ENCODE results near the gene TCAP.
A peak's percentile ranks its signal among the peaks of the same experiment; 100 is the strongest.

The TCAP gene

DNA sequence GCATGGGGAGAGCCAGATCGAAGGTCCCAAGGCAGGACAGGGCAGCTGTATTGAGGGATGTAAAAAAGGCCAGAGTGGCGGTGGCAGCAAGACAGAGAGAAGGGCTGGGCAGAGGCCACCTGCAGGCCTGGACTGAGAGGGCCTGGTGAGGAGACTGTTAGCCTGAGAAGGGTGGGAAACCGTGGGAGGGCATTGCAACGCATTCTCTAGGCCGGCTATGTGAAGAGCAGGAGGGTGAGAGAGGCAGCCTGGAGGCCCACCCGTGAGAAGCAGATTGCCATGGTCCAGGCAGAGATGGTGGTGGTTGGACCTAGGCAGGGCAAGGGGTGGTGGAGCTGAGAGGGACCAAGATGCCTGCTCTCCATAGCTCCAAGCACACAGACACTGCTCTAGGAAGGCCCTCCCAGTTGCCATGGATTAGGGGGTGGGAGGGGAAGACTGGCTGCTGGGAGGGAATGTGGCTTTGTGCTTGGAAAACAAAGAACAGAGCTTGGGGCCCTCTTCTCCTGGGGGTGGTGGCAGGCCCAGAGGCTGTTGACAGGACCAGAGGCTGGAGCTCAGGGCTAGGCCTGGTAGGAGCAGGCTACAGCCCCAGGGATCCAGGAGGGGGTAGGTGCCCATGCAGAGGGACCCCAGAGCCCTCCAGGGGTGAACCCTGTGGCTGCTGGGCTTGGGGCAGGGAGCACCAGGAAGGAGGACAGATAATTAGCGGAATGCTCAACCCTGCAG is 12.4 kb upstream of the TCAP start:
- no peak overlapping the region for H3K27ac ChIP-seq (ENCODE audit: low read depth, low read length)
- peaks cover 4% of the 10 kb centered on the region; the same call in 1 of the 2 replicates for H3K36me3 ChIP-seq (ENCODE audit: control insufficient read depth, low read length)
- peaks cover 11% of the 10 kb centered on the region for H3K79me2 ChIP-seq (ENCODE audit: control insufficient read depth, low read length)
- H3K27me3 ChIP-seq (ENCODE audit: control insufficient read depth, low read length), result no peaks in the 10 kb centered on the region
- no peak overlapping the region for H3K4me3 ChIP-seq (ENCODE audit: low read length)
- no peak overlapping the region for H3K4me2 ChIP-seq (ENCODE audit: low read length)
- H4K20me1 ChIP-seq (ENCODE audit: control insufficient read depth, insufficient read depth, low read depth, low read length), result no peaks in the 10 kb centered on the region
- no peaks in the 10 kb centered on the region; the same call in 1 of the 2 replicates for H3K4me1 ChIP-seq (ENCODE audit: control insufficient read depth, low read length)
- H3F3A ChIP-seq (ENCODE audit: control insufficient read depth, insufficient read depth), result no peaks in the 10 kb centered on the region
- no peaks in the 10 kb centered on the region for H3K9me2 ChIP-seq (replicated peaks; ENCODE audit: control insufficient read depth, low read length)
- no peaks in the 10 kb centered on the region for H3K9me3 ChIP-seq (ENCODE audit: control insufficient read depth, insufficient read depth, low read length)
- TF ChIP-seq EZH2phosphoT487 (IDR thresholded peaks at IDR 0.05; ENCODE audit: borderline replicate concordance, low read length), result no peak
- TF ChIP-seq, protein P1, sequence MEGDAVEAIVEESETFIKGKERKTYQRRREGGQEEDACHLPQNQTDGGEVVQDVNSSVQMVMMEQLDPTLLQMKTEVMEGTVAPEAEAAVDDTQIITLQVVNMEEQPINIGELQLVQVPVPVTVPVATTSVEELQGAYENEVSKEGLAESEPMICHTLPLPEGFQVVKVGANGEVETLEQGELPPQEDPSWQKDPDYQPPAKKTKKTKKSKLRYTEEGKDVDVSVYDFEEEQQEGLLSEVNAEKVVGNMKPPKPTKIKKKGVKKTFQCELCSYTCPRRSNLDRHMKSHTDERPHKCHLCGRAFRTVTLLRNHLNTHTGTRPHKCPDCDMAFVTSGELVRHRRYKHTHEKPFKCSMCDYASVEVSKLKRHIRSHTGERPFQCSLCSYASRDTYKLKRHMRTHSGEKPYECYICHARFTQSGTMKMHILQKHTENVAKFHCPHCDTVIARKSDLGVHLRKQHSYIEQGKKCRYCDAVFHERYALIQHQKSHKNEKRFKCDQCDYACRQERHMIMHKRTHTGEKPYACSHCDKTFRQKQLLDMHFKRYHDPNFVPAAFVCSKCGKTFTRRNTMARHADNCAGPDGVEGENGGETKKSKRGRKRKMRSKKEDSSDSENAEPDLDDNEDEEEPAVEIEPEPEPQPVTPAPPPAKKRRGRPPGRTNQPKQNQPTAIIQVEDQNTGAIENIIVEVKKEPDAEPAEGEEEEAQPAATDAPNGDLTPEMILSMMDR (IDR thresholded peaks at IDR 0.05; ENCODE audit: low read depth, low read length, poor library complexity, severe bottlenecking), result no peak

DNA sequence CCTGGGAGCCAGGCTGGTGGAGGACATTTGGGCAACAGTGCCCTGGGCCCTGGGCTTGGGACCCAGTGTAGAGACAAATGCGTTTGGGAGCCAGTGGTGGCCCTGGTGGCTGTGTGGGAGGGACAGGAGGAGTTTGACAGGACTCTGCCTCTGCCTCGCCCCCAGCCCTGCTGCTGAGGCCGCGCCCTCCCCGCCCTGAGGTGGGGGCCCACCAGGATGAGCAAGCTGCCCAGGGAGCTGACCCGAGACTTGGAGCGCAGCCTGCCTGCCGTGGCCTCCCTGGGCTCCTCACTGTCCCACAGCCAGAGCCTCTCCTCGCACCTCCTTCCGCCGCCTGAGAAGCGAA is 11.9 kb upstream of the TCAP start:
- no peak overlapping the region for H3K27ac ChIP-seq (ENCODE audit: low read depth, low read length)
- H4K20me1 ChIP-seq (ENCODE audit: control insufficient read depth, insufficient read depth, low read depth, low read length), result no peaks in the 10 kb centered on the region
- no peaks in the 10 kb centered on the region for H3F3A ChIP-seq (ENCODE audit: control insufficient read depth, insufficient read depth)
- no peak overlapping the region for H3K4me2 ChIP-seq (ENCODE audit: low read length)
- H3K79me2 ChIP-seq (ENCODE audit: control insufficient read depth, low read length), result peaks cover 11% of the 10 kb centered on the region
- H3K4me3 ChIP-seq (ENCODE audit: low read length), result no peak overlapping the region
- no peaks in the 10 kb centered on the region for H3K27me3 ChIP-seq (ENCODE audit: control insufficient read depth, low read length)
- no peaks in the 10 kb centered on the region for H3K9me3 ChIP-seq (ENCODE audit: control insufficient read depth, insufficient read depth, low read length)
- peaks cover 5% of the 10 kb centered on the region for H3K36me3 ChIP-seq (ENCODE audit: control insufficient read depth, low read length)
- H3K4me1 ChIP-seq (ENCODE audit: control insufficient read depth, low read length), result peaks cover under 1% of the 10 kb centered on the region
- TF ChIP-seq, protein P1 (IDR thresholded peaks at IDR 0.05; ENCODE audit: low read depth, low read length, poor library complexity, severe bottlenecking), result no peak
- no peak for TF ChIP-seq EZH2phosphoT487 (IDR thresholded peaks at IDR 0.05; ENCODE audit: borderline replicate concordance, low read length)
- no peaks in the 10 kb centered on the region for H3K9me2 ChIP-seq (replicated peaks; ENCODE audit: control insufficient read depth, low read length)

DNA sequence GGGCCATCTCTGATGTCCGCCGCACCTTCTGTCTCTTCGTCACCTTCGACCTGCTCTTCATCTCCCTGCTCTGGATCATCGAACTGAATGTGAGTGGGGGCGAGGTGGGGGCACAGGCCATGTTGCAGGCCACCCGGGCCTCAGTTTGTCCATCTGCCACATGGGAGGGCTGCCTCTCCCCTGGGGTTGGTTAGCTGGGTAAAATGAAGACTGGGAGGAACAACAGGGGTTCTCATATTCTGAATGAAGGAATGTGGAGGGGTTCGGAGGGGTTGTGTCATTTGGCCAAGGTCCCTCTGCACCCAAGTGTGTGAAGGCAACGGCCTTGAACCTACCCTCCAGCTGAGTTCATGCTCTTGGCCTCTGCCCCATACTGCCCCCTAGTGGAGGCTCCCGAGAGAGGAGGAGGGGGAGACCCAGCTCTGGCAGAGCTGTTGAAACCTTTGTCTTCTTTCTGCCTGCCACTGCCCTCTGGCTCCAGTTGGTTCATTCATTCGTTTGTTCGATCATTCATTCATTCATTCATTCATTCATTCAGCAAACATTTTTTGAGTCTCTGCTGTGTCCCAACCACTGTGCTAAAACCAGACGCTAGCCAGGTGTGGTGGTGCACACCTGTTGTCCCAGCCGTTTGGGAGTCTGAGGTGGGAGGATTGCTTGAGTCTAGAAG is 11.4 kb upstream of the TCAP start:
- Histone ChIP-seq H3K9me3 (ENCODE audit: control insufficient read depth, insufficient read depth, low read length) (no peaks in the 10 kb centered on the region), H3K4me1 (ENCODE audit: control insufficient read depth, low read length) (peaks cover 6% of the 10 kb centered on the region), H3K27me3 (ENCODE audit: control insufficient read depth, low read length) (no peaks in the 10 kb centered on the region), H3K4me2 (ENCODE audit: low read length) (no peak overlapping the region), H3K4me3 (ENCODE audit: low read length) (no peak overlapping the region), H4K20me1 (ENCODE audit: control insufficient read depth, insufficient read depth, low read depth, low read length) (no peaks in the 10 kb centered on the region), H3K9me2 (replicated peaks; ENCODE audit: control insufficient read depth, low read length) (no peaks in the 10 kb centered on the region), H3K36me3 (ENCODE audit: control insufficient read depth, low read length) (peaks cover 10% of the 10 kb centered on the region), H3K79me2 (ENCODE audit: control insufficient read depth, low read length) (peaks cover 8% of the 10 kb centered on the region), H3K27ac (ENCODE audit: low read depth, low read length) (no peak overlapping the region), H3F3A (ENCODE audit: control insufficient read depth, insufficient read depth) (no peaks in the 10 kb centered on the region)
- TF ChIP-seq, protein P1 (IDR thresholded peaks at IDR 0.05; ENCODE audit: low read depth, low read length, poor library complexity, severe bottlenecking), result peak; percentile 99
- TF ChIP-seq EZH2phosphoT487 (IDR thresholded peaks at IDR 0.05; ENCODE audit: borderline replicate concordance, low read length), result no peak

All from DOHH2 (cell line).